Keratinocyte (primary cell): ENCODE results near the gene HMCN1. TPM values are rescaled to one million over a fixed set of nuclear protein-coding genes. Genes with fewer than 3 reads are reported as not detected.

Experiments used
- DNase-seq: peaks from one replicate; pipeline ENCODE4 v3.0.0-alpha.2; 2011; ENCODE audit warnings: low read depth, missing footprints, low spot score
- FAIRE-seq: peaks from 2 replicates; lab custom pipeline; 2011; peaks lifted over from hg19 to GRCh38; lab: Jason Lieb, UNC
- H2AFZ ChIP-seq: 2 replicates; pipeline ENCODE4 v1.6.0; 2012; ENCODE audit warnings: low read length, control low read depth, inconsistent platforms; ENCODE audit not compliant: control insufficient read depth
- H3K27ac ChIP-seq: 2 replicates; pipeline ENCODE4 v1.5.1; 2011; ENCODE audit warnings: low read length; ENCODE audit not compliant: control insufficient read depth, insufficient read depth
- H3K27me3 ChIP-seq: 3 replicates; pipeline ENCODE4 v1.6.0; 2011; ENCODE audit warnings: low read length; ENCODE audit not compliant: control insufficient read depth, insufficient read depth; ENCODE audit errors: extremely low read depth
- H3K36me3 ChIP-seq, 2 experiments: 2 replicates in 1 of 2; 3 replicates in 1 of 2; pipeline ENCODE4 v1.5.1; 2011; ENCODE audit warnings: low read length in 2 of 2, mild to moderate bottlenecking in 1 of 2; ENCODE audit not compliant: control insufficient read depth in 2 of 2, insufficient read depth in 2 of 2; ENCODE audit errors: extremely low read depth in 1 of 2
- H3K4me1 ChIP-seq: 3 replicates; pipeline ENCODE4 v1.5.1; 2011; ENCODE audit warnings: low read length; ENCODE audit not compliant: control insufficient read depth, insufficient read depth; ENCODE audit errors: extremely low read depth
- H3K4me2 ChIP-seq: 3 replicates; pipeline ENCODE4 v1.6.0; 2011; ENCODE audit warnings: low read depth, low read length; ENCODE audit not compliant: control insufficient read depth, insufficient read depth; ENCODE audit errors: extremely low read depth
- H3K4me3 ChIP-seq, 3 experiments: fragments of 200-600 bp in 1 of 3; sonication (generic) in 1 of 3; 2 replicates in 2 of 3; 3 replicates in 1 of 3; pipeline ENCODE4 v1.5.1; 2011 to 2016; ENCODE audit warnings: low read length in 3 of 3, mild to moderate bottlenecking in 3 of 3, control low read depth in 2 of 3, inconsistent platforms in 1 of 3, low read depth in 1 of 3, mixed read lengths in 1 of 3, mixed run types in 1 of 3, moderate library complexity in 1 of 3; ENCODE audit not compliant: control insufficient read depth in 2 of 3, insufficient read depth in 2 of 3; ENCODE audit errors: extremely low read depth in 1 of 3
- H3K79me2 ChIP-seq: 2 replicates; pipeline ENCODE4 v1.6.0; 2012; ENCODE audit warnings: low read length; ENCODE audit not compliant: control insufficient read depth, insufficient read depth
- H3K9ac ChIP-seq: 3 replicates; pipeline ENCODE4 v1.6.0; 2011; ENCODE audit warnings: low read length; ENCODE audit not compliant: control insufficient read depth, insufficient read depth; ENCODE audit errors: extremely low read depth
- H3K9me1 ChIP-seq: 3 replicates; pipeline ENCODE4 v1.6.0; 2011; ENCODE audit warnings: low read length; ENCODE audit not compliant: control insufficient read depth, insufficient read depth; ENCODE audit errors: extremely low read depth
- H3K9me3 ChIP-seq: 2 replicates; pipeline ENCODE4 v1.5.1; 2012; ENCODE audit warnings: low read depth, low read length; ENCODE audit not compliant: control insufficient read depth
- H4K20me1 ChIP-seq: 3 replicates; pipeline ENCODE4 v1.6.0; 2011; ENCODE audit warnings: low read length; ENCODE audit not compliant: control insufficient read depth, insufficient read depth; ENCODE audit errors: extremely low read depth
- CTCF ChIP-seq, 3 experiments: IDR thresholded peaks in 1 of 3; conservative IDR thresholded peaks in 1 of 3; optimal IDR thresholded peaks in 1 of 3; 2 replicates in 2 of 3; 3 replicates in 1 of 3; pipeline versions ENCODE3 to v1.5.1; 2011; ENCODE audit warnings: low read length in 3 of 3, mild to moderate bottlenecking in 3 of 3, moderate library complexity in 2 of 3, control low read depth in 1 of 3, inconsistent platforms in 1 of 3; ENCODE audit not compliant: insufficient read depth in 2 of 3; ENCODE audit errors: extremely low read depth in 1 of 3
- EZH2 ChIP-seq: IDR thresholded peaks from one replicate; pipeline ENCODE4 v1.6.1; 2012; ENCODE audit warnings: inconsistent platforms, mild to moderate bottlenecking, low read length, moderate library complexity
- dilution Hi-C: fragments of 300-500 bp; cut with MboI; formaldehyde crosslinking; loops from one replicate; pipeline ENCODE4 v1.7.0; 2020; ENCODE audit warnings: low sequenced_read_pairs; ENCODE audit not compliant: extremely low pct_ligation_motif_present
- polyA plus RNA-seq, 5 experiments: library from polyadenylated mRNA; depleted of rRNA in 3 of 5; stranded (reverse) in 3 of 5; stranded (forward) in 1 of 5; unstranded in 1 of 5; fragments of >200 nt; gene quantifications; 1 replicate in 1 of 5; 2 replicates in 3 of 5; 3 replicates in 1 of 5; pipeline versions ENCODE4 v1.2.1 to v1.2.3, GENCODE V29; 2011 to 2012; ENCODE audit warnings: missing spikeins in 2 of 5, low read depth in 1 of 5, low replicate concordance in 1 of 5

The HMCN1 gene
- polyA plus RNA-seq, 1 donor (not counting 4 experiments of a cell fraction or from before 2014, with no cell fraction given) = 1.8 TPM

DNA sequence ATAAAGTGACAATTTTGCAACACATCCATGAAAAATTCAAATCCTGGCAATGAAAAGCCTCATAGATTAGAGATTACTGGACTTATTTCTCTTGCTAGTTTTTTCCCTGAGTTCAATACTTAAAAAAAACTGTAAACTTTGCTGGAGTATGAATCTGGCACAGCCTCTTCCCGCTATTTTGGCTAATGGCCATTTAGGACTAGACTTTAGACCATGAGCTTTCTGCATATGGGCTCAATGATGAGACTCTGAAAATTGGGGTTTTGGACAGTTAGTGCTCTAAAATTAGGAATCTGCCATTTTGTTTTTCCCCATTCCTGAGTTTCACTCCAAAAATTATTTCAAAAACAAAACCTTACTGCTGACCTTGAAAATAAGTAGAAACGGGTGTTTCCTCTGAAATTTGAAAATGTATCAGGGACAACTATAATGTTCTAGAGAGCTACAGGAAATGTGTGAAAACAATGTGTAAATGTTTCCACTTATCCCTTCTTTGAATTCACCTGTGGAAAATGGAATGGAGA, 137.5 kb downstream of the HMCN1 start:
- Histone ChIP-seq H3K9me3 (no peaks in the 10 kb centered on the region), H4K20me1 (no peaks in the 10 kb centered on the region), H3K36me3 (no peaks in the 10 kb centered on the region), H2AFZ (no peak overlapping the region), H3K9ac (no peak overlapping the region), H3K9me1 (no peaks in the 10 kb centered on the region), H3K79me2 (no peaks in the 10 kb centered on the region), H3K27me3 (no peaks in the 10 kb centered on the region), H3K27ac (no peak overlapping the region), H3K4me3 (no peak overlapping the region), H3K4me1 (no peaks in the 10 kb centered on the region), H3K4me2 (no peak overlapping the region)
- TF ChIP-seq EZH2 (no peak), CTCF (optimal IDR thresholded peaks at IDR 0.05 in 1 of 3, IDR thresholded peaks at IDR 0.05 in 1 of 3, conservative IDR thresholded peaks at IDR 0.05 in 1 of 3; ENCODE audit: extremely low read depth in 1 of 3, insufficient read depth in 2 of 3, low read length in 3 of 3) (no peak)
- FAIRE-seq (no peak), DNase-seq (no peak)
- dilution Hi-C loops = no loop called here

- no peaks in the 10 kb centered on the region for H3K9me1 ChIP-seq
- no peak for DNase-seq
- H3K4me3 ChIP-seq = no peak overlapping the region
- no peak overlapping the region for H3K4me2 ChIP-seq
- no peaks in the 10 kb centered on the region for H3K4me1 ChIP-seq
- TF ChIP-seq CTCF (optimal IDR thresholded peaks at IDR 0.05 in 1 of 3, IDR thresholded peaks at IDR 0.05 in 1 of 3, conservative IDR thresholded peaks at IDR 0.05 in 1 of 3; ENCODE audit: extremely low read depth in 1 of 3, insufficient read depth in 2 of 3, low read length in 3 of 3) (no peak), EZH2 (no peak)
- H3K9ac ChIP-seq = no peak overlapping the region
- no peak overlapping the region for H3K27ac ChIP-seq
- dilution Hi-C loops = no loop called here
- H3K79me2 ChIP-seq = no peaks in the 10 kb centered on the region
- no peaks in the 10 kb centered on the region for H4K20me1 ChIP-seq
- no peak overlapping the region for H2AFZ ChIP-seq
- H3K9me3 ChIP-seq = no peaks in the 10 kb centered on the region
- H3K27me3 ChIP-seq = no peaks in the 10 kb centered on the region
- no peak for FAIRE-seq
- H3K36me3 ChIP-seq = no peaks in the 10 kb centered on the region
Measured at GRCh38 chr1:185874246-185874645, 140.1 kb downstream of the HMCN1 start.
